ENCODE measurements around the gene SLC38A2.
"Not testable (repeated sequence)": the region's sequence is repeated elsewhere in the genome, so short reads cannot be mapped to it uniquely, and the experiment has no call there.

SLC38A2 gene

DNA sequence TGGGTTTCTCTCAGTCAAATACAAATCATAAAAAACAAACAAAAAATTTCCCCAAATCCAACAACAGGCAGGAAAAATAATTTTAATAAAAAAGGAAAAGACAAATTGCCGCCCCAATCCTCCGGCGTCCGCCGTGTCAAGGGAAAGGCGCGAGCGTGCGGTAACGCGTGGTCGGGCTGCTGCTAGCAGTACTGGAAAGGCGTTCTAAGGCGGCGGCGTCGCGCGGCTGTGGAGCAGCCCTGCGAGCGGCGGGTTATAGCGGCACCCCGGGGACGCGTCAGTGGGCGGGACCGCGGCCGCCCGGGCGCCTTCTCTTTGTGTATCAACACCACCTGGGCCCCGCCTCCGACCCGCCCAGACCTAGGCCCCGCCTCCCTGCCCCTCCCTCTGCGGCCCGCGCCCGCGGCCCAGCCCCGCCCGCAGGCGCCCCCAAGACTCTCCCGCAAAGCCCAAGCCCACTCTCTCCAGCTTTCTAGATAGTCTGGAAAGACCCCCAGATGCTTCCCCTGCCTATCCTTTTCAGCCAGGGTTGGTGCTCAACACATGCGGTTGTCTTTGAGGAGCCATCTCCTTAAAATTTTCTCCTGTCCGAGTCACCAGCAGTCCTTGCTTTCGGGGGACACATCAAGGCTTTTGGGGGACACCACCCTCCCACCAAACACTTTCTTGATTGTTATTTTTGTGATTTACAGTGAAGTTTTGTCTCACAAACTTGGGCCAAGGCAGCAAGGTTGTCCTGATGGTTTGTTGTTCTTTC lies at the start of gene SLC38A2:
SLC38A2 (minus strand) TSS at position 230 of the 757 bp plus-strand sequence. CDS start 1,480 bp downstream, outside the sequence.
- DNase-seq, result peak; percentile 97

DNA sequence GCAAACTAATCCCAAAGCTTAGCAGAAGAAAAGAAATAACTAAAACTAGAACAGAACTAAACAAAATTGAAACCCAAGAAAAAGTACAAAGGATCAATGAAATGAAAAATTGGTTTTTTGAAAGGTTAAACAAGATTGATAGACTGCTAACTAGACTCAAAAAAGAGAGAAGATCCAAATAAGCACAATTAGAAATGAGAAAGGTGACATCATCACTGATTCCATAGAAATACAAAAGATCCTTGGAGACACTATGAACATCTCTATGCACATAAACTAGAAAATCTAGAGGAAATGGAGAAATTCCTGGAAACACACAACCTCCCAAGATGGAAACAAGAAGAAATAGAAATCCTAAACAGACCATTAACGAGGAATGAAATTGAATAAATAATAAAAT lies 47.1 kb upstream of the SLC38A2 start:
- DNase-seq, result no peak

DNA sequence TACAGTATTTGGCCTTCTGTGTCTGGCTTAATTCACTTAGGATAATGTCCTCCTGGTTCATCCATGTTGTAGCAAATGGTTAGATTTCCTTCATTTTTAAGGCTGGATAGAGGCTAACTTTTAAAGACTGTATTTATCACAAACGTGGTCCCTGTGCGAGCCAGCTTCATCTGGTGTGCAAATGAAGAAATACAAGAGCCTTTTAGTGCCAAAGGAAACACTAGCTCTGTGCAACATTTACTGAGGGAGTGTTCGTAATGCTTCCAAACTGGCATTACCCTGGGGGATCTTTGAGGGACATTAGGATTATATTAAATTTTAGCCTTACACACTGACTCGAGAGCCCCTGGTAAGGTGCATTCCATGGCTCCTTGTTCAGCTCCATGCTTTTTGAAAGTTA lies 43.0 kb upstream of the SLC38A2 start:
- no peak for DNase-seq

DNA sequence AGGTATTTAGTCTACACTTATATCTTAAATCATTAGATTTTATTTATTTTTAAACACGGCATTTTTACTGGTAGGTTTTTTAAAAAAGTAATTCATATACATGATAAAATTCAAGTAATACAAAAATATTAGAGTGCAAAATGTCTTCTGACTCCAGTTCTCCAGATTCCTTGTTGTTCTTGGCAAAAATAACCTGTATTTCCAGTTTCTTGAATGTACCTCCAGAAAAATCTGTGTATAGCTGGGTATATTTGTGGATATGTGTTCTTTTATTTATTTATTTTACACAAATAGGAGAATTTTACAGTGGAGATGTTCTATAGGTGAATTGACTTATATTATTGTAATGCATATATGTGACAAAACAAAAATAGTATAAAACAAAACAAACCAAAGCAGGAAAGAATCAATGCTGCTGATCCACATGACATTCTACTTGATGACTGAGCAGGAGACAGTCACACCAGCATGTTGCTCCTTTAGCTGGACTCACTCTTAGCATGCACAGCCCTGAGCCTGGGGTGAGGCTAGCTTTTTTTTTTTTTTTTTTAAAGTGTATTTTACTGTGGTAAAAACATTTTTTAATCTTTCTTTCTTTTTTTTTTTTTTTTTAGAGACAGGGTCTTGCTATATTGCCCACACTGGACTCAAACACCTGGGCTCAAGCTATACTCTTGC lies 42.2 kb upstream of the SLC38A2 start:
- no peak for DNase-seq

DNA sequence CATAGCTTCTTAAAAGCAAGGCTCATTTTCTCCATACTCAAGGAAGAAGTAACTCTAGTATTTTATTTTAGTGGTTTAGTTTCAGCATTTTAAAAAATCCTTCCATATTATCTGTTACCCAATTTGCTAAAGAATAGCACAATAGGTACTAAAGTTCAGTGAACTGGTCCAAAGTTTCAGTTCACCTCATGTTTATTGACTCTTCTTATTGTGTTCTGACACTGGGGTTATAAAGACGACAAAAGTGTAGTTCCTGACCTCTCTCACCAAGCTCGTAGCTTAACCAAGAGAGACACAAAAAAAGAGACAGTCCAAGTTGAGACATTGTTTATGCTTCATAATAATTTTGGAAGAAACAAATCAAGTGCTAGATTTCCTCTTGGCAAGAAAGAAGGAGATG lies 40.8 kb upstream of the SLC38A2 start:
- DNase-seq, result no peak

DNA sequence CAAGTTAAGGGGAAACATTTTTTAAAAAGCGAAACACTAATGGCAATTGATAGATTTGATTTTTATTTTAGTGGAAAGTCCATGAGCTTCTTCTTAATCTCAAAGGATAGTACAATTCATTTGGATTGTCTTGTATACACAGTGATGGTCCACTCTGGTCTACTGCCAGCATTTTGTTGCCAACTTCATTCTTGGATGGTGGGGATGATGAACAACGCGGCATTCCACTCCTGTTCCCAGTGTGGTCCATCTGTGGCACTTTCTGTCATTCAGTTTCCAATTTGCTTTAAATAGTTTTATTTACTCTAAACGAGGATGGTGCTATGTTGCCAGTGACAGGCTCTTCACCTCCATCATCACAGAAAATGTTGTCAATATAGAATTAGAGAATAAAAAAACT lies 40.3 kb upstream of the SLC38A2 start:
- no peak for DNase-seq

DNA sequence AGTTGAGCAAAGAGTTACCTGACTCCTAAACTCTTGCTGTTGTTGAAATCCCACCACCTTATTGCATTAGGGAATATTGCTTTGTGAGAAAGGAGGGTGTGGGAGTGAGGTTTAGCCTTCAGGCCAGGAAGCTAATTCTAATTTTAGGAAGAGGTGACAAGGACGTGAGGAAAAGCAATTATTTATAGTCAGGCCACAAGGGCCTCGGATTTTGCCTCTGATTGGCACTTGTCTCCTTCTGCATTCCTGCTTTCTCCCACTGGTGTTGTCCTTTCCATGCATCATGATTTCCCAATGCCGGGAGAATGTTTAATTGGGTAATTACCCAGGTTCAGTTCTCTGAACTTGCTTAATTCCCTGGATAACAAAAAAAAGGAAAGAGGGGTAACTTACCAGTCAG lies 37.9 kb upstream of the SLC38A2 start:
- no peak for DNase-seq

DNA sequence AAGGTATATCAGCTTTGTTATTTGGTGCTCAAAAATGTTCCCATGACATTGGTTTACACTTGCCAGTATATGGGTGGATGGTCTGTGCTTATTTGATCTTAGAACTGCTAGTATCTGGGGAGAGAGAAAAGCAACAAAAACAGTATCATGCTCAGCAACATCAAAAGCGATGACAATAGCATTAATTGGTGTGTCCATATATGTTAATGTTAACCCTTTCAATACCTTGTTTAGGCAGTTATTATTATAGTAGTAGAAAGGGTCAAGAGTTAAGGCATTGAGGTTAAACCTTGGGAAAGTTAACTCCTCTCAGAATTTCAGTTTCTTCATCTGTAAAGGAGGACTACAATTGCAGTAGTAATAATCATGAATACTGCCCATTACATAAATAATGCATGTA lies 37.4 kb upstream of the SLC38A2 start:
- no peak for DNase-seq

DNA sequence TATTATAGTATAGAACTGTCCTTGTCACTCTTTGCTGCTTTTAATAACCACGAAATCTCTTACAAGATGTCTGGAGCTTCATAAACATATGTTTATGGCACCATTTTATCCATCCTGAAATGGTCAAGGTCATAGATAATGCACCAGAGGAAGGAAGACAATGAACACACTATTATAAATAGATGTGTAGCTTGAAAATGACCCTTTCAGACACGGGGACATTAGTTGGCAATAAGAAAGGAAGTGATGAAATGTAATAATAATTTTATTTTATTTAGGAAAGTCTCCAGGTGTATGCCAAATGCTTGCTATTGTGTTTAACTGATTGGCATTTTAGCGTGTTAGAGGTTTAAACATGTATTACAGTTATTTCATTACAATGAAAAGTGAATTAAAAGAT lies 36.8 kb upstream of the SLC38A2 start:
- no peak for DNase-seq

DNA sequence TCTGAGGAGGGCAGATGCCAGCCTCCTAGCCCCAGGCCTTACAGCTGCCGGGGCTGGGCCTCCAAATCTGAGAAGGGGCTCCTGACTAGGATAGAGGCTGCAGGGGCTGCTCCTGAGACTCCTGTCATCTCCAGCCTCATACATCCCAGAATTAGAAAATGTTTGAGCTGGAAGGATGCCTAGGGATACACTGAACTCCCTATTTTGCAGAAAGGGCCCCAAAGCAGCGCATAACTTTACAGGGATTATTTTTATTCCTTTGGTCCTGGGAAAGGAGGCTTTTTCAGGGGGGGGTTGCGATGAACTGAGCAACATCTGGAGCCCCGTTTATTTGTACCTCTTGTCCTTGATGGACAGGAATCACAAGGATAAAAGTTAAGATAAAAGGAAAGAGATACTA lies 35.9 kb upstream of the SLC38A2 start:
- no peak for DNase-seq

DNA sequence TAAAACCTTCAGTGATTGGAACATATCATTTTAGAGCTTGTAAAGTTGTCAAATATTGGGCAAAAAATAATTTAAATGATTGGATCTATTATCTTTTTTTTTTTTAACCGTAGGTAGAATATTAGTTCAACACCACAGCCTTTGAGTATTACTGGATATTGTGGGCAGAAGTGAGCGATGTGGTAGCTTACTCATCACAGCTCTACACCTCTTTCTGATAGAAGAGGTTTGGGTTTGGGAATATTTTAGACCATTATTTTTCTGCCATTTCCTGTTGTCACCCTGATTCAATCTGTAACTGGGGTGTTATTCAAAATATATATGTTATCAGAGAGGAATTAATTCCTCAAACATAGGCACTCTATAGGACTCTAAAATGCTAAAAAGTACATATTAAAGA lies 34.8 kb upstream of the SLC38A2 start:
- no peak for DNase-seq

DNA sequence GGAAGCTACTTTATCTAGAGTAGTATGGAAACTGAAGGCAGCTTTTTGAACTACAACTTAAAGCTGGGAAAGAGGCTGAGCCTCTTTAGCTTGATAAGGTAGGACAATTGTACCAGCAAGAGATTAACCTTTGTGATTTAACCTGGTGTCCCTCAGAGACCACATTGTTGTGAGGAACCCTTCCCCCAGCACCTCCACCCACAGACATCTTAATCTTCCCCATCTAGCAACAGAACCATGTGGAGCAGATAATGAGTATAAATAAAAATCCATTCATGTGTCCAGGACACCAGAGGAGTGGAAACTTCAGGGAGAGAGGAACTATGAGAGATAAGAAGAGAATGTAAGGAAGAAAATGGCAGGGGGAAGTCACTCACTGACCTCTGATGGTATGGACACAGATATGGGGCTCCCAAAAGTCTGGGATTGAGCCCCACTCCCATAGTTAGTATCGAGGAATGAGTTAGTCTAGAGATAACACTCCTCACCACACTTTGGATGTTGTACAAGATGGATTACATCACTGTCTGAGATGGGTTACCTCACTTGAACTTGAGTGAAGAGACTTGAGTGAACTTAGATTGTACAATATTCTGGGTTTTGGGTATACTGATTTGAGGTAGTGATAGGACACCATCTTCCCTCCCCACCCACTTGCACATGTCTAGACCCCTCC lies 33.9 kb upstream of the SLC38A2 start:
- no peak for DNase-seq

DNA sequence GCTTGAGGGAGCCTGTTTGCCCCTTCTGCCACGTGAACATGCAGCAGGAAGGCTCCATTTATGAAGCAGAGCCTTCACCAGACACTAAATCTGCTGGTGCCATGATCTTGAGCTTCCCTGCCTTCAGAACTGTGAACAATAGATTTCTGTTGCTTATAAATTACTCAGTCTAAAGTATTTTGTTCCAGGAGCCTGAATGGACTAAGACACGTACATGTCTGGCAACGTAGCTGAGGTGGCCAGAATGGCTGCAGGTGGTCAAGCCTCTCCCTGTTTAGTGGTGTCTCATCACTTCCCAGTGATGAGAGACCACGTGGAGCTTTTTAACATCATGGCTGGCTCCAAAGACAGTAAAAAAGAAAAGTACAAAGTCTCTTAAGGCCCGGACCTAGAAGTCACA lies 32.2 kb upstream of the SLC38A2 start:
- no peak for DNase-seq

DNA sequence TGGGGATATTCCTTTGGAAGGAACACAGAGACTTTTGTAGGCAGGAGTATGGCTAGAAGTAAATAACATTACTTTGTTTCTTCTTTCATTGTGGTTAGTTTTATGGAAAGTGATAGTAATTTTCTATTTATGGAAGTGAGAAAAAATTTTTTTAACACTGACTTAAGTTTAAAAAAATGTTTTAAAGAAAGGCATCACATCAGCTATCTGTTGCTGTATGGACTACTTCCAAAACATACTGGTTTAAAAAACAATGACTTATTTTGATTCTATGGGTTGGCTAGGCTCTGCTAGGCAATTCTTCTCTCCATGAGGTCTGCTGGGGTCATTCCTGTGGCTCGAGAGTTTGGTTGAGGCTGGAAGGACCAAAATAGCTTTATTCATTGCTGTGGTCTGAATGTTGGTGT lies 31.7 kb upstream of the SLC38A2 start:
- no peak for DNase-seq

DNA sequence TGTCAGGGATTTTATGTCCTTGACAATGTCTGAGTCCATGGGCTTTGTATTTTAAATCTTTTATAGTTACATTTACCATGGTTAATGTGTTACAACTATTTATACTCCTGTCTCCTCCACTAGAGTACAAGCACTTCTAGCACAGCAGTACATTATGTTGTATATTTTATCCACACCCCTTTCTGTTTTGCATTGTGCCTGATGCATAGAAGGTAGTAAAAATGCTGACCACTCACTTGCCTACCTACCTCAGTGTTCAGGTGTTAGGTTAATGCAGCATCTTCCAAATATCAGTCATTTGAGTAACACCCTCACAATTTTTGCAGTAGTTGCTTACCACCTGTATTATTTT lies 31.1 kb upstream of the SLC38A2 start:
- DNase-seq, result no peak

DNA sequence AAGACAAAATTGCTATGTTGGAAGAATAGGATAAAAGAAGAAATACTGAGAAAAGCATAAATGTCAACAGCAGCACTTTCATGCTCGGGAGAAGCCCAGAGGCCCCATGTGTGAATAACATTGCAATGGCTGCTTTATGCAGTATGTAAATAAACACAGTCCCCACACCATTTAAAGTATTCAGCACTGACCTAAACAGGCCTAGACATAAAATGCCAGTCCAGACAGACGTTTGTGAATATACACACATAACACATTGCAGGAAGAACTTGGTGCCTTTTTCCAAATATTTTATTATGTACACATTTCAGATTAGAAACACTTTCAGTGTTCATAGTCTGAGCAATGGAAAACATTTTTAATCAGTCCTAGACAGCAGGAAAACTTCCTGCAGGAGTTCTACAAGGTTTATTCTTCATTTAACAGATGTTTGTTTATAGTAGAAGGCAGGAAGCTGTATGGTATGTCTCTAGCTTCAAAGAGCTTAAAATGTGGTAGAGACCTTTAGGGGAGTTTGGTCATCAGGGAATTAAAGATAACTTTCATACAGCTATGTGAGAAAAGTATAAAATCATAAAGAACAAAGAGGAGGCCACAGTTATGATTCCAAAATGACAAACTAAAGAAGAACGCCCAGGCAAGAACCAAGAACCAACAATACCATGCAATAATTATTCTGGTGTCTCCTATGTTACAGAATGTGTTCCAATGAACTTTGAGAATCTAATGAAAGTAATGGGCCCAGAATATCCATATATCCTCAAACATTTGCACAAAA lies 30.6 kb upstream of the SLC38A2 start:
- DNase-seq, result no peak

DNA sequence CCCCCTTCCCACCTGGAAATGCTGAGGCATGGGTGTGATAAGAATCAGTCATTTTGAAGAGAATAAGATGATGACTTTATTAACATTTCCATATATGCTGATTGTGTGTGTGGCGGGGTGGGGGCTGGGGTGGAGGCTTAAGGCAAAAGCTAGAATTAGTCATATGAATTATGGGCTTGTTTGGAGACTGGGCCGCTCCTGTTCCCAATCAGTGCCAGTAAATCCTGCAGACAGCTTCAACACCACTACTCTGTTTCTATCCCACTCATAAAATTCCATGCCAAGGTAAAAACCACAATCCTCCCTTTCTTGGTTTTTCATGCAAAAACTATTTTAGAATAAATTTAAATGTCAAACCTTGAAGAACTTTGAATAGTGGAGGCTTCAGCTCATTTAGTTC lies 29.9 kb upstream of the SLC38A2 start:
- DNase-seq, result no peak

DNA sequence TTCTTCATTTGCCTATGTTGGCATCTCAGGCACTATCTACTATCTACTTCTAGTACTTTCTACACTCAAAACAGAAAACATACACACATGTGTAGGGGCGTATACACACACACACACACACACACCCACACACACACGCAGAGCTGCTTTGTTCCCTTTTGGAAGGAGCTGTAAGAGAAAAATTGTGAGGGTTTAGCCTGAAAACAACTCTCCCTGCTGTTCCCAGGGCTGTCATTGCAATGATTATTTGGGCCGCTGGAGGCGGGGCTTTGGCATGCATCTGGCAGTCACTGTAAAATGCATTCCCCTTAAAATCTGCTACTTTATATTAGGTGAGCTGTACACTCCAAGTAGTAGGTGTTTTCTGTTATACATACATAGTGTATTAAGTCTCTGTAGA lies 29.1 kb upstream of the SLC38A2 start:
- no peak for DNase-seq

DNA sequence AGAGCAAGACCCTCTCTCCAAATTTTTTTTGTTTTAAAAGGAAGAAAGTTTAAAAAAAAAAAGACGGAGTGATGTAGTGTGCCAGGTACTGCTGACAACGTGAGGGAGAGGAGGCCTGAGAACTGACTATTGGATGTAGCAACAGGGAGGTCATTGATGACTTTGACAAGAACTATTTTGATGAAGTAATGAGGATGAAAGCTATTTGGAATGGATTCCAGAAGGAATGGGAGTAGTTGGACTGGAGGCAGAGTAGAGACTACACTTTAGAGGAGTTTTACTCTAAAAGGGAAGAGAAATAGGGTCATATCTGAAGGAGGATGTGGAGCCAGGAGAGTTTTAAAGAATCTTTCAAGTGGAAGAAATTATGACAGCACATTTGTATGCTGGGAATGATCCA lies 27.8 kb upstream of the SLC38A2 start:
- no peak for DNase-seq

DNA sequence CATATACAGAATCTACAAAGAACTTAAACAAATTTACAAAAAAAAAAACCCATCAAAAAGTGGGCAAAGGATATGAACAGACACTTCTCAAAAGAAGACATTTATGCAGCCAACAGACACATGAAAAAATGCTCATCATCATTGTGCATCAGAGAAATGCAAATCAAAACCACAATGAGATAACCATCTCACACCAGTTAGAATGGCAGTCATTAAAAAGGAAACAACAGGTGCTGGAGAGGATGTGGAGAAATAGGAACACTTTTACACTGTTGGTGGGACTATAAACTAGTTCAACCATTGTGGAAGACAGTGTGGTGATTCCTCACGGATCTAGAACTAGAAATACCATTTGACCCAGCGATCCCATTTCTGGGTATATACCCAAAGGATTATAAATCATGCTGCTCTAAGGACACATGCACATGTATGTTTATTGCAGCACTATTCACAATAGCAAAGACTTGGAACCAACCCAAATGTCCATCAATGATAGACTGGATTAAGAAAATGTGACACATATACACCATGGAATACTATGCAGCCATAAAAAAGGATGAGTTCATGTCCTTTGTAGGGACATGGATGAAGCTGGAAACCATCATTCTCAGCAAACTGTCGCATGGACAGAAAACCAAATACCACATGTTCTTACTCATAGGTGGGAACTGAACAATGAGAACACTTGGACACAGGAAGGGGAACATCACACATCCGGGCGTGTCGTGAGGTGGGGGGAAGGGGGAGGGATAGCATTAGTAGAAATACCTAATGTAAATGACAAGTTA lies 27.1 kb upstream of the SLC38A2 start:
- DNase-seq, result not testable (repeated sequence)

DNA sequence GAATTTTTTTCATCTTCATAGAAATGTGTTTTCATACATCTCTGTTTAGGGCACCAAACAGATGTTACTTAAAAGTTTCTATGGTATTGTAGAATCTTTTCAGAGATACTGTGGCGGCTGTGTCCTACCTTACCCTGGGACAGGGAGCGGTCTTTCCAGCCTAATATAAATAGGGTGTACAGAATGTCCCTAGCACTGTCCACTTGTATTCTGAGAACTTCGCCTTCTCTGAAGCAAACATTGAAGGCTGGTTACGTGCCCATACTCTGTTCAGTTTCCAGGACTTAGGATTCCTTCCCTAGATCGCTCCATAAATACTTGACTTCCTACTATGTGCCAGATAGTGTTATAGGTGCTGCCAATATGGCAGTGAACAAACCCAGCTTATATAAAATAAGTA lies 24.3 kb upstream of the SLC38A2 start:
- no peak for DNase-seq

DNA sequence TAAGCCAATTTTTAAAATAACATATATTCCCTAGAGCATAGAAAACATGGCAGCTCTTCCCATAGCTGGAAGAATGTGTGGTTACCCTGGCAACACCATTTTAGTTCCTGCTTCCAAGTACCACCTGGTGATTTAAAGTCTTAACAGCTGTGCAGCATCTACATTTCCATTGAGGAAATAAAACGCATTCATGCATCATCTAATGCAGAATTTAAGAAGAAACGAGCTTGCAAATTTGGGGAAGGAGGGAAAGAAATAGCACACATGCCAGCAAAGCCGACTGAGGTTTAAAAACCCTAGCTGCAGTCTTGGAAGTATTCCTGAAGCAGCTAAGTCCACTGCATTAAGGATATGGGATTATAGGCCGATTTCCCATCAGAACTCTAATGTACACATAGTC lies 22.8 kb upstream of the SLC38A2 start:
- DNase-seq, result no peak

DNA sequence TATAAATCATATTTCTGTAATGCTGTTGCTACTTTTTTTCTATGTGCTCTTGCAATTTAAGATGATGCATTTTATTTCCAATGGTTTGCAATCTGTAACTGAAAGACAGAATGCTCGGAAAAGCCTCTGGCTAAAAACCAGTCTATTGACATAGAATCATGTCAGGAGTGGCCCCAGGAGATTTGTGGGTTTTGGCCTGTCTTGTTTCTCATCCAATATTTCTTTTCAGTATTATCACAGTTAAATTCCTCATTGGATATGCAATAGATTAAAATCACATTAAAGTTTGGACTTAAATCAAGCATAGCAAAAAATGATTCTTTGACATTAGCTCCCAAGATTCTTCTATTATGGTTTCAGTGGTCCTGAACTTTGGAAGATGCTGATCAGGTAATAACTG lies 19.1 kb upstream of the SLC38A2 start:
- DNase-seq, result no peak
